NCI-H2029 (cell line): ENCODE results near the gene PGAP6.

Source experiments
- DNase-seq: peaks from one replicate; lab custom pipeline; 2025; lab: John Stamatoyannopoulos, UW

The PGAP6 gene

DNA sequence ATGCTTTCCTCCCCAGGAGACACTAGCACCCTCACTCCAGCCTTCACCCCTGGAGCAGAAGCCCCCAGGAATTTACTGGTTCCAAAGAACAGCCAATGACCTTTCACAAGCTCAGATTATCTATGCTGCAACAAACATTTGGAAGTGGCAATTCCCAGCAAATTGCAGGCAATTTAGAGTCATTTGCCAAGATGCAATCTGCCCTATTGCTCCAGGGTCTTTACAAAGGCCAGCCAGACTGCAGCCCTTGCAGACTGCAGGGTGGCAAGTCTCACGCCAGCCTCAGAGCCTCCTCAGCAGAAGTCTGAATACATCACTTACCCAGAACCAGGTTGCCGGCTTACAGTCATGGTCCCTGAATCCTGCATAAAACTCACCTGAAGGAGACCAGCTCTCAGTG lies 51.0 kb downstream of the PGAP6 start:
- DNase-seq, result no peak

DNA sequence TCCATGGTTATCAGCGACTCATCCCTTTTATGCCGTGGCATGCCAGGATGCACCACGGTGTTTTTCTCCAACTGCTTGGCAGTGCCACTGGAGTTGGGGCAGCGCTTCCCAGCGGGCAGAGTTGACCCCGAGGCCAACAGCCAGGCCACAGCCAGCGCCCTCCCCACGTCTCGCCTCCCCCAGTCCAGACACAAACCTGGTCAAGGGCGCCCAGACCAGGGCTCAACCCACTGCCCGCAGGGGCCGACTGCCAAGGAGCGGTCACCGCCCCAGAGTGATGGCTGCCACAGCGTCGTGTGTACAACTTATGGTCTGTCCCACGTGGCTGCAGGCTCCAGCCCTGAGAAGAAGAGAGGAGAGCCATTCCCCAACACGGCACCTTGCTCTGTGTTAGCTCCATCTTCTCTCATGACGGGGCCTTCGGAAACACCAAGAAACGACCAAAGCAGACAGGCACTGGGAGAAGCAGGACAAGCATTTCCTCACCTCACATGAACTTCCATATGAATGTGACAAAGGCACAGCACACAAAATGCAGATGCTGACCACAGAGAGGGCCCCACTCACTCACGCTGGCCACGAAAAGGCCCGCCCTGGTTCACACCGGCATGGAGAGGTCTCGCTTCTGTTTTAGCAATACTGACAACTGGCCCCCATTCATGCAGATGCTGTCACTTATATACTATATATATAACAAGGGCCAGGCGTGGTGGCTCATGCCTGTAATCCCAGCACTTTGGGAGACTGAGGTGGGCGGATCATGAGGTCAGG lies 56.2 kb downstream of the PGAP6 start:
- no peak for DNase-seq

DNA sequence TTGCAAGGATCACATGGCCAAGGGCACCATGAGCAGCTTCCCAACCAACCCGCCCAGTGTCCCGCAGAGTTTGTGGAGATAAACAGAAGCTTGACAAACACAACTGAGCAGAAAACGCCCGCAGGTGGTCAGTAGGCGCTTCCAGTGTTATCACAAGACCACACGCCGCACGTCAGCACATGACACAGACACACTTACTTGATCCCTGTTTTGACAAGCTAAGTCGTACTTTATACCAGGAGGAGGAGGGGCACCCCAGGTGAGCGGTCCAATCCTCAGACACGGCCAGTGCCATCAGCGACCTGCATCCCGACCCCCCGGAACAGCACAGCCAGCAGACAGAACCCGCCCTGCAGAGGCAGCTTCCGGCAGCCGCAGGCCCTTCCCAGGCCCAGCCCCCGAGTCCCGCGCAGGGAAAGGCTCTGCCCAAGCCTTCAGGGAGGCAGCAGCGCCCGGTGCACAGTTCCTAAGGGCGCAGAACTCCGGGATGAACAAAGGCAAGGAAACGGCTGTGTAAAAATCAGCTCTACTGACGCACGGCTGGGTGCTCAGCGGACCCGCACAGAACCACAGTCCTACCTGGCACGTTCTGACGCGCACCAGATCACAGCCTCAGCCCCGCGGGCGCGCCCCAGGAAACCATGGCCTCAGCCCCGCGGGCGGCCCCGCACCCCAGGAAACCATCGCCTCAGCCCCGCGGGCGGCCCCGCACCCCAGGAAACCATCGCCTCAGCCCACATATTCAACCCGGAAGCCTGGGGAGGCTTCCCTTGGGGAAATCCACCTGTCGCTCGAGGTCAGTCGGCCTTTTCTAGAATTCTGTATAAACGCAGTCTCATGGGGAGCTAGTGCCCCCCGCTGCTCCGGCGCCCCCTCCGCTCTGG lies 57.1 kb downstream of the PGAP6 start:
- no peak for DNase-seq

DNA sequence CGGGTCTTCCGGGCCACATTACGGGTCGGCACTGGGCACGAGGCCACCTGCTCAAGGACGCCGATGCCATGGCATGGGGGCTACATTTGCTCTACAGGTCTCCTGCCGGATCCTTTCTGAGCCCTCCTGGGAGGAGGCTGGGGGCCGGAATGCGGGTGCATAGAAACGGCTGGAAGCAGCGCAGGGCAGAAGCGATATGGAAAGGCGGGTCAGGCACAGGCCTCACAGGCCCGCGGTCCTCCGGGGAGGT lies 57.7 kb downstream of the PGAP6 start:
- no peak for DNase-seq

DNA sequence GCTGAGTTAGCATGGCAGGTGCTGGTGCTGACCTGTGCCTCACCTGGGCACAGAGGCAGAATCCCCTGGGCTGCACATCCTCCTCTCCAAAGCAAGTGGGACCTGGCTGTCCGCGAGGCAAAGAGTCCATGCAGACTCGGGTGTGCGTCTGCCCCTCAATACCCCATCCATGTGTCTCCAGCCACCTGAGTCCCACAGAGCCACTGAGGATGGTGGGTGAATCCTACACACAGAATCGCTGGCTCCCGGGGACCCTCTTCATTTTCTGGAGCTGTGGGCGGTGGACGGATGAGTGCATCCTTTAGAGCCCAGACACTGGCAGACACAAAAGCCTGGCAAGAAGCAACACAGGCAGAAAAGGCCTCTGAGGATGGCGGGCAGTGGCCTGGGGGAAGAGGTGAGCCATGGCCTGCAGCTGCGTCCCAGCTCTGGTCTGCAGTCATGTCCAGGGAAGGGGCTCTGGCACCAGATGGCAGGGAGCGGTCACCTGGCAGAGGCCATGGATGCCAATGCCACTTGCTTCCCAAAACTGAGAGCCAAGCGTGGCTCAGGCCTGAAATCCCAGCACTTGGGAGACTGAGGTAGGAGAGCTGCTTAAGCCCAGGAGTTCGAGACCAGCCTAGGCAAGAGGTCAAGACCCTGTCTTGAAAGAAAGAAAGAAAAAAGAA lies 59.2 kb downstream of the PGAP6 start:
- no peak for DNase-seq

DNA sequence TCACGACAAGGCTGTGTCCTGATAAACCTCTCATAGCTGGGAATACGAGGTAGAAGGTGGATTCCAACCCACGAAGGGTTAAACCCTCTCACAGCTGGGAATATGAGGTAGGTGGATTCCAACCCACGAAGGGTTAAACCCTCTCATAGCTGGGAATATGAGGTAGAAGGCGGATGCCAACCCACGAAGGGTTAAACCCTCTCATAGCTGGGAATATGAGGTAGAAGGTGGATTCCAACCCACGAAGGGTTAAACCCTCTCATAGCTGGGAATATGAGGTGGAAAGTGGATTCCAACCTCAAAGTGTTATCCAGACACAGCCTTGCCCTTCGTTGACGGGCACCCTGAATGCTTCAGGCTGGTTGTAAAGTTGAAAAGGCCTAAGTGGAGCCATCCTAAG lies 60.2 kb downstream of the PGAP6 start:
- no peak for DNase-seq
